Panc1 (cell line): ENCODE data around the gene THOC2. TPM values are rescaled to one million over a fixed set of nuclear protein-coding genes. Genes with fewer than 3 reads are reported as not detected.

Experiments used
- ATAC-seq: fragments of 200-7000 bp; cut with Tn5 transposase; 2 replicates; pipeline ENCODE4 v1.9.1; 2020; ENCODE audit warnings: mild to moderate bottlenecking, moderate library complexity
- BruUV-seq: library from RNA; stranded (reverse); fragments of 400-500 nt; replicated peaks from 2 replicates; lab custom pipeline; 2021; lab: Mats Ljungman, UMichigan
- CTCF ChIA-PET: fragments of 300-600 bp; sonication (Branson Sonifier 250); formaldehyde crosslinking; loops from one replicate; lab custom pipeline; 2022; ENCODE audit warnings: antibody characterized with exemption; lab: Charles Lee
- POLR2A ChIA-PET: fragments of 300-600 bp; sonication (Branson Sonifier 250); formaldehyde crosslinking; loops from one replicate; lab custom pipeline; 2022; ENCODE audit warnings: antibody characterized with exemption; lab: Charles Lee
- DNase-seq: peaks from one replicate; pipeline ENCODE4 v3.0.0-alpha.2; 2010; ENCODE audit warnings: low read depth, low spot score
- H3K27ac ChIP-seq: 2 replicates; pipeline ENCODE4 v1.5.1; 2011; ENCODE audit warnings: mild to moderate bottlenecking, low read length, inconsistent platforms
- H3K27me3 ChIP-seq: fragments of 200-500 bp; sonication (Bioruptor generic); 2 replicates; pipeline ENCODE4 v1.6.0; 2014; ENCODE audit warnings: low read length, inconsistent platforms; ENCODE audit not compliant: control insufficient read depth, insufficient read depth
- H3K36me3 ChIP-seq: fragments of 200-500 bp; sonication (Bioruptor generic); 2 replicates; pipeline ENCODE4 v1.5.1; 2014; ENCODE audit warnings: inconsistent platforms, mild to moderate bottlenecking, low read length, moderate library complexity; ENCODE audit not compliant: control insufficient read depth, insufficient read depth
- H3K4me1 ChIP-seq: 2 replicates; pipeline ENCODE4 v1.5.1; 2011; ENCODE audit warnings: inconsistent platforms, mild to moderate bottlenecking, low read length, moderate library complexity; ENCODE audit not compliant: control insufficient read depth, insufficient read depth
- H3K4me3 ChIP-seq, 2 experiments: 2 replicates each; pipeline ENCODE4 v1.5.1; 2011 to 2012; ENCODE audit warnings: low read depth in 2 of 2, low read length in 2 of 2, mild to moderate bottlenecking in 2 of 2, inconsistent platforms in 1 of 2, moderate library complexity in 1 of 2
- H3K9me3 ChIP-seq: fragments of 200-500 bp; sonication (Bioruptor generic); 2 replicates; pipeline ENCODE4 v1.5.1; 2014; ENCODE audit warnings: low read depth, mild to moderate bottlenecking, inconsistent platforms, low read length, moderate library complexity; ENCODE audit not compliant: control insufficient read depth, insufficient read depth
- POLR2AphosphoS5 ChIP-seq: IDR thresholded peaks from 2 replicates; pipeline ENCODE4 v1.6.1; 2012; ENCODE audit warnings: mild to moderate bottlenecking, low read depth, low read length, moderate library complexity
- SIN3A ChIP-seq: IDR thresholded peaks from 2 replicates; pipeline ENCODE4 v1.6.1; 2012; ENCODE audit warnings: low read depth, mild to moderate bottlenecking, low read length, moderate library complexity, borderline replicate concordance; ENCODE audit not compliant: insufficient read depth
- TCF7L2 ChIP-seq: IDR thresholded peaks from 2 replicates; pipeline ENCODE4 v1.6.1; 2011; ENCODE audit warnings: mild to moderate bottlenecking, low read depth, low read length, inconsistent platforms
- in situ Hi-C: cut with HindIII; loops from 2 replicates; pipeline ENCODE4 v1.10.0; 2016; ENCODE audit warnings: low sequenced_read_pairs, low pct_unique_long_range_greater_than_20kb
- intact Hi-C: fragments of 100-400 bp; cut with micrococcal nuclease; formaldehyde crosslinking; loops from one replicate; pipeline ENCODE4 v1.10.0; 2022; ENCODE audit not compliant: unreplicated experiment
- total RNA-seq: library from RNA; stranded (reverse); gene quantifications from one replicate; pipeline ENCODE4 v1.2.1, GENCODE V29; 2021; ENCODE audit not compliant: unreplicated experiment
- TF ChIP-seq, protein P1 (sequence below): fragments of 450-650 bp; IDR thresholded peaks from 2 replicates; pipeline ENCODE4 v1.5.1; 2017; ENCODE audit warnings: mild to moderate bottlenecking
- TF ChIP-seq, protein P2 (sequence below), 2 experiments: IDR thresholded peaks; 2 replicates each; pipeline ENCODE4 v1.6.1; 2011 to 2012; ENCODE audit warnings: low read depth in 2 of 2, control low read depth in 1 of 2, low read length in 1 of 2, mild to moderate bottlenecking in 1 of 2, moderate library complexity in 1 of 2; ENCODE audit not compliant: insufficient read depth in 1 of 2

THOC2 gene
- total RNA-seq, 1 experiment from 2014 or later: 194 TPM

- Histone ChIP-seq H3K9me3 (no peaks in the 10 kb centered on the region), H3K36me3 (peaks cover 34% of the 10 kb centered on the region), H3K27me3 (no peaks in the 10 kb centered on the region), H3K4me1 (no peaks in the 10 kb centered on the region), H3K4me3 (no peak overlapping the region), H3K27ac (no peak overlapping the region)
- TF ChIP-seq TCF7L2: no peak
- no peak for TF ChIP-seq SIN3A
- TF ChIP-seq, protein P1, sequence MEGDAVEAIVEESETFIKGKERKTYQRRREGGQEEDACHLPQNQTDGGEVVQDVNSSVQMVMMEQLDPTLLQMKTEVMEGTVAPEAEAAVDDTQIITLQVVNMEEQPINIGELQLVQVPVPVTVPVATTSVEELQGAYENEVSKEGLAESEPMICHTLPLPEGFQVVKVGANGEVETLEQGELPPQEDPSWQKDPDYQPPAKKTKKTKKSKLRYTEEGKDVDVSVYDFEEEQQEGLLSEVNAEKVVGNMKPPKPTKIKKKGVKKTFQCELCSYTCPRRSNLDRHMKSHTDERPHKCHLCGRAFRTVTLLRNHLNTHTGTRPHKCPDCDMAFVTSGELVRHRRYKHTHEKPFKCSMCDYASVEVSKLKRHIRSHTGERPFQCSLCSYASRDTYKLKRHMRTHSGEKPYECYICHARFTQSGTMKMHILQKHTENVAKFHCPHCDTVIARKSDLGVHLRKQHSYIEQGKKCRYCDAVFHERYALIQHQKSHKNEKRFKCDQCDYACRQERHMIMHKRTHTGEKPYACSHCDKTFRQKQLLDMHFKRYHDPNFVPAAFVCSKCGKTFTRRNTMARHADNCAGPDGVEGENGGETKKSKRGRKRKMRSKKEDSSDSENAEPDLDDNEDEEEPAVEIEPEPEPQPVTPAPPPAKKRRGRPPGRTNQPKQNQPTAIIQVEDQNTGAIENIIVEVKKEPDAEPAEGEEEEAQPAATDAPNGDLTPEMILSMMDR: no peak
- TF ChIP-seq, protein P2, sequence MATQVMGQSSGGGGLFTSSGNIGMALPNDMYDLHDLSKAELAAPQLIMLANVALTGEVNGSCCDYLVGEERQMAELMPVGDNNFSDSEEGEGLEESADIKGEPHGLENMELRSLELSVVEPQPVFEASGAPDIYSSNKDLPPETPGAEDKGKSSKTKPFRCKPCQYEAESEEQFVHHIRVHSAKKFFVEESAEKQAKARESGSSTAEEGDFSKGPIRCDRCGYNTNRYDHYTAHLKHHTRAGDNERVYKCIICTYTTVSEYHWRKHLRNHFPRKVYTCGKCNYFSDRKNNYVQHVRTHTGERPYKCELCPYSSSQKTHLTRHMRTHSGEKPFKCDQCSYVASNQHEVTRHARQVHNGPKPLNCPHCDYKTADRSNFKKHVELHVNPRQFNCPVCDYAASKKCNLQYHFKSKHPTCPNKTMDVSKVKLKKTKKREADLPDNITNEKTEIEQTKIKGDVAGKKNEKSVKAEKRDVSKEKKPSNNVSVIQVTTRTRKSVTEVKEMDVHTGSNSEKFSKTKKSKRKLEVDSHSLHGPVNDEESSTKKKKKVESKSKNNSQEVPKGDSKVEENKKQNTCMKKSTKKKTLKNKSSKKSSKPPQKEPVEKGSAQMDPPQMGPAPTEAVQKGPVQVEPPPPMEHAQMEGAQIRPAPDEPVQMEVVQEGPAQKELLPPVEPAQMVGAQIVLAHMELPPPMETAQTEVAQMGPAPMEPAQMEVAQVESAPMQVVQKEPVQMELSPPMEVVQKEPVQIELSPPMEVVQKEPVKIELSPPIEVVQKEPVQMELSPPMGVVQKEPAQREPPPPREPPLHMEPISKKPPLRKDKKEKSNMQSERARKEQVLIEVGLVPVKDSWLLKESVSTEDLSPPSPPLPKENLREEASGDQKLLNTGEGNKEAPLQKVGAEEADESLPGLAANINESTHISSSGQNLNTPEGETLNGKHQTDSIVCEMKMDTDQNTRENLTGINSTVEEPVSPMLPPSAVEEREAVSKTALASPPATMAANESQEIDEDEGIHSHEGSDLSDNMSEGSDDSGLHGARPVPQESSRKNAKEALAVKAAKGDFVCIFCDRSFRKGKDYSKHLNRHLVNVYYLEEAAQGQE (IDR thresholded peaks at IDR 0.05; ENCODE audit: insufficient read depth in 1 of 2, low read depth in 2 of 2, low read length in 1 of 2): no peak
- no peak for TF ChIP-seq POLR2AphosphoS5
- CTCF ChIA-PET: no interaction called here
- ATAC-seq (no peak), DNase-seq (no peak)
- intact Hi-C loops (no loop called here), in situ Hi-C loops (no loop called here)
- no TSS peak for BruUV-seq
- POLR2A ChIA-PET: no interaction called here
These were observed 103.3 kb downstream of the THOC2 start for GRCh38 chrX:123629502-123629901.

DNA sequence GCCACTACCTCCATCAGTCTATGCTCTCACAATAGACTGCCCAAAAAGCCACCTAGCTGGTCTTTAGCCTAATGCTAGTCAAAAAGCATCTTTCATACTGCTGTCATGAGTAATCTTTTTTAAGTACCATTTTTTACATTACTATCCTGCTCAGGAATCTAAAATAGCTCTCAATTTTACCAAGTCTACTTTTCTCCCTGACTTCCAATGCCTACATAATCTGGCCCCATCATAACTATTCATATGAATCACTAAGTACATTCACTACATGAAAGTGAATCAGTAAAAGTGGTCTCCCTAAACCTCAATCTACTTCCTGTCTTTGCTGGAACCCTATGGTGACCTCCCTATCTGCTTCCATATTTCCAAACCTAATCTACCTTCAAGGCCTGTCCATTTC is 105.9 kb downstream of the THOC2 start:
- TF ChIP-seq TCF7L2: no peak
- TF ChIP-seq, protein P2 (IDR thresholded peaks at IDR 0.05; ENCODE audit: insufficient read depth in 1 of 2, low read depth in 2 of 2, low read length in 1 of 2): no peak
- TF ChIP-seq SIN3A: no peak
- TF ChIP-seq, protein P1: no peak
- TF ChIP-seq POLR2AphosphoS5: no peak
- DNase-seq (no peak), ATAC-seq (no peak)
- in situ Hi-C loops: no loop called here
- no peaks in the 10 kb centered on the region for H3K9me3 ChIP-seq
- H3K4me1 ChIP-seq: no peaks in the 10 kb centered on the region
- no peaks in the 10 kb centered on the region for H3K27me3 ChIP-seq
- BruUV-seq: no TSS peak
- ChIA-PET POLR2A (no interaction called here), CTCF (no interaction called here)
- no peak overlapping the region for H3K4me3 ChIP-seq
- intact Hi-C loops: no loop called here
- H3K36me3 ChIP-seq: peaks cover 48% of the 10 kb centered on the region
- H3K27ac ChIP-seq: no peak overlapping the region
